Upper lobe of left lung (tissue), 6 donors: ENCODE data around the gene CDKN2A. TPM values are rescaled to one million over a fixed set of nuclear protein-coding genes. Genes with fewer than 3 reads are reported as not detected.

Experiments used
- ATAC-seq, 2 donors: fragments of 200-7000 bp; cut with Tn5 transposase; one replicate each; pipeline ENCODE4 v1.9.1; 2022; ENCODE audit warnings: mild to moderate bottlenecking in 2 of 2, moderate library complexity in 2 of 2; ENCODE audit not compliant: low FRiP score in 2 of 2
- DNase-seq, 2 donors: peaks; one replicate each; pipeline ENCODE4 v3.0.0-alpha.2; 2019 to 2020
- H3K27ac ChIP-seq, 4 donors: fragments of 200-600 bp; sonication (generic); one replicate each; pipeline ENCODE4 v1.5.1; 2016 to 2019
- H3K27me3 ChIP-seq, 4 donors: fragments of 200-600 bp; sonication (generic); one replicate each; pipeline ENCODE4 v1.5.1; 2017 to 2019
- H3K36me3 ChIP-seq, 4 donors: fragments of 200-600 bp; sonication (generic); one replicate each; pipeline ENCODE4 v1.5.1; 2016 to 2019
- H3K4me1 ChIP-seq, 4 donors: fragments of 200-600 bp; sonication (generic); one replicate each; pipeline ENCODE4 v1.5.1; 2018 to 2019
- H3K4me3 ChIP-seq, 4 donors: fragments of 200-600 bp; sonication (generic); one replicate each; pipeline ENCODE4 v1.5.1; 2017 to 2019; ENCODE audit warnings: mild to moderate bottlenecking in 2 of 4, moderate library complexity in 1 of 4
- H3K9me3 ChIP-seq, 4 donors: fragments of 200-600 bp; sonication (generic); one replicate each; pipeline ENCODE4 v1.5.1; 2018 to 2019
- CTCF ChIP-seq, 6 experiments: fragments of 450-650 bp in 4 of 6; fragments of 200-600 bp in 2 of 6; sonication (generic) in 2 of 6; IDR thresholded peaks; one replicate each; pipeline ENCODE4 v1.5.1; 2016 to 2019; ENCODE audit warnings: antibody characterized with exemption in 6 of 6
- EP300 ChIP-seq, 4 donors: sonication (generic); formaldehyde crosslinking; IDR thresholded peaks; one replicate each; pipeline ENCODE4 v1.5.1; 2017; ENCODE audit warnings: antibody characterized with exemption in 4 of 4, control low read depth in 2 of 4
- POLR2A ChIP-seq, 4 donors: fragments of 450-650 bp; IDR thresholded peaks; one replicate each; pipeline ENCODE4 v1.5.1; 2016 to 2017; ENCODE audit warnings: antibody characterized with exemption in 4 of 4, mild to moderate bottlenecking in 2 of 4
- POLR2AphosphoS5 ChIP-seq, 2 donors: sonication (generic); formaldehyde crosslinking; IDR thresholded peaks; one replicate each; pipeline ENCODE4 v1.5.1; 2017; ENCODE audit warnings: antibody characterized with exemption in 2 of 2
- WGBS, 2 donors: methylation state at CpG; one replicate each; pipeline ENCODE4 v1.1.5; 2017 to 2018; 5-methylcytosine and 5-hydroxymethylcytosine counted together
- total RNA-seq, 6 donors: library from RNA; depleted of rRNA in 4 of 6; stranded (reverse); fragments of >200 nt in 4 of 6; gene quantifications; one replicate each; pipeline versions ENCODE4 v1.1.0 to v1.2.1, GENCODE V29; 2016 to 2021
- donor health status: DM: no; HTN: no; CAD: no; lungs with moderate emphysema.
- donor health status: DM: no; HTN: yes; CAD: no; lungs with severe emphysema.

Gene CDKN2A
- total RNA-seq, 6 donors from 2014 or later, result 1.5 to 32.5 (median 7.0) TPM; not detected in 1

- Histone ChIP-seq H3K9me3 (no peaks in the 10 kb centered on the region), H3K36me3 (peaks cover 0 to 3% (median 0%) of the 10 kb centered on the region in 4 donors), H3K4me1 (peaks cover 0 to 14% (median 6%) of the 10 kb centered on the region in 4 donors), H3K27ac (no peak overlapping the region), H3K4me3 (no peak overlapping the region), H3K27me3 (peaks cover 0 to 10% (median 2%) of the 10 kb centered on the region in 4 donors)
- TF ChIP-seq POLR2A (IDR thresholded peaks at IDR 0.05), result no peak
- TF ChIP-seq EP300 (IDR thresholded peaks at IDR 0.05), result no peak
- DNase-seq (no peak), ATAC-seq (no peak)
- 50 to 82% methylated on average over 1 of the region's 1 CpG for WGBS, 2 donors
Observed at GRCh38 chr9:22002038-22002437, 7.8 kb upstream of the CDKN2A start.

GRCh38 chr9:21998026-21998425 lies 3.8 kb upstream of the CDKN2A start:
- peaks cover 0 to 5% (median 1%) of the 10 kb centered on the region in 4 donors for H3K27me3 ChIP-seq
- no peaks in the 10 kb centered on the region for H3K36me3 ChIP-seq
- no peak overlapping the region for H3K27ac ChIP-seq
- H3K4me1 ChIP-seq, result peaks cover 11 to 21% (median 12%) of the 10 kb centered on the region in 4 donors
- WGBS, 2 donors, result 92 to 93% methylated on average over 2 of the region's 2 CpGs
- H3K9me3 ChIP-seq, result no peaks in the 10 kb centered on the region
- no peak for TF ChIP-seq POLR2A (IDR thresholded peaks at IDR 0.05)
- no peak for TF ChIP-seq POLR2AphosphoS5 (IDR thresholded peaks at IDR 0.05)
- TF ChIP-seq CTCF (IDR thresholded peaks at IDR 0.05), result no peak
- no peak for TF ChIP-seq EP300 (IDR thresholded peaks at IDR 0.05)
- ATAC-seq (no peak), DNase-seq (no peak)
- no peak overlapping the region for H3K4me3 ChIP-seq

- no peak overlapping the region for H3K27ac ChIP-seq
- H3K36me3 ChIP-seq, result no peaks in the 10 kb centered on the region
- DNase-seq (no peak), ATAC-seq (no peak)
- H3K27me3 ChIP-seq, result peaks cover 0 to 5% (median 1%) of the 10 kb centered on the region in 4 donors
- TF ChIP-seq CTCF (IDR thresholded peaks at IDR 0.05) (no peak), POLR2A (IDR thresholded peaks at IDR 0.05) (no peak), EP300 (IDR thresholded peaks at IDR 0.05) (no peak), POLR2AphosphoS5 (IDR thresholded peaks at IDR 0.05) (no peak)
- H3K4me3 ChIP-seq, result no peak overlapping the region
- WGBS, 2 donors, result 85 to 95% methylated on average over 1 of the region's 1 CpG
- H3K4me1 ChIP-seq, result peaks cover 11 to 21% (median 12%) of the 10 kb centered on the region in 4 donors
- H3K9me3 ChIP-seq, result no peaks in the 10 kb centered on the region
Observed at GRCh38 chr9:21997480-21997879, 3.3 kb upstream of the CDKN2A start.

- no peak overlapping the region for H3K4me3 ChIP-seq
- ATAC-seq (no peak), DNase-seq (no peak)
- no peak overlapping the region for H3K27ac ChIP-seq
- WGBS, 2 donors, result 71 to 80% methylated on average over 5 of the region's 5 CpGs
- TF ChIP-seq POLR2AphosphoS5 (IDR thresholded peaks at IDR 0.05), result no peak
- TF ChIP-seq POLR2A (IDR thresholded peaks at IDR 0.05), result no peak
- TF ChIP-seq CTCF (IDR thresholded peaks at IDR 0.05), result no peak
- TF ChIP-seq EP300 (IDR thresholded peaks at IDR 0.05), result no peak
- H3K36me3 ChIP-seq, result no peaks in the 10 kb centered on the region
- H3K9me3 ChIP-seq, result no peaks in the 10 kb centered on the region
- peaks cover 0 to 5% (median 1%) of the 10 kb centered on the region in 4 donors for H3K27me3 ChIP-seq
- H3K4me1 ChIP-seq, result peaks cover 11 to 21% (median 12%) of the 10 kb centered on the region in 4 donors
Observed at GRCh38 chr9:21996858-21997257, 2.7 kb upstream of the CDKN2A start.

- Histone ChIP-seq H3K36me3 (no peaks in the 10 kb centered on the region), H3K27ac (no peak overlapping the region), H3K9me3 (no peaks in the 10 kb centered on the region), H3K4me1 (peaks cover 11 to 21% (median 12%) of the 10 kb centered on the region in 4 donors), H3K27me3 (peaks cover 0 to 5% (median 1%) of the 10 kb centered on the region in 4 donors), H3K4me3 (peak overlapping the region in 1 of 4 donors; percentile 96)
- no peak for ATAC-seq
- DNase-seq, result no peak
- 55 to 64% methylated on average over 9 of the region's 9 CpGs for WGBS, 2 donors
- TF ChIP-seq POLR2AphosphoS5 (IDR thresholded peaks at IDR 0.05) (no peak), CTCF (IDR thresholded peaks at IDR 0.05) (no peak), POLR2A (IDR thresholded peaks at IDR 0.05) (no peak), EP300 (IDR thresholded peaks at IDR 0.05) (no peak)
Observed at GRCh38 chr9:21996438-21996837, 2.2 kb upstream of the CDKN2A start.
